Mononuclear cell (primary cell): ENCODE data around the gene KIF15. TPM values are rescaled to one million over a fixed set of nuclear protein-coding genes. Genes with fewer than 3 reads are reported as not detected.
A peak's percentile ranks its signal among the peaks of the same experiment; 100 is the strongest.

Source experiments
- H3K27me3 ChIP-seq: 2 replicates; pipeline ENCODE4 v1.6.0; 2011; ENCODE audit warnings: low read length, control low read depth; ENCODE audit not compliant: insufficient read depth
- H3K4me1 ChIP-seq: 2 replicates; pipeline ENCODE4 v1.5.1; 2011; ENCODE audit warnings: mild to moderate bottlenecking, low read length, control low read depth; ENCODE audit not compliant: insufficient read depth
- H3K4me3 ChIP-seq: 2 replicates; pipeline ENCODE4 v1.5.1; 2011; ENCODE audit warnings: mild to moderate bottlenecking, low read length, moderate library complexity
- H3K9me3 ChIP-seq: 2 replicates; pipeline ENCODE4 v1.5.1; 2011; ENCODE audit warnings: low read depth, mild to moderate bottlenecking, control low read depth, low read length
- total RNA-seq: library from RNA; depleted of rRNA; stranded (reverse); fragments of >200 nt; gene quantifications from one replicate; pipeline ENCODE4 v1.2.3, GENCODE V29; 2012

Gene KIF15, protein sequence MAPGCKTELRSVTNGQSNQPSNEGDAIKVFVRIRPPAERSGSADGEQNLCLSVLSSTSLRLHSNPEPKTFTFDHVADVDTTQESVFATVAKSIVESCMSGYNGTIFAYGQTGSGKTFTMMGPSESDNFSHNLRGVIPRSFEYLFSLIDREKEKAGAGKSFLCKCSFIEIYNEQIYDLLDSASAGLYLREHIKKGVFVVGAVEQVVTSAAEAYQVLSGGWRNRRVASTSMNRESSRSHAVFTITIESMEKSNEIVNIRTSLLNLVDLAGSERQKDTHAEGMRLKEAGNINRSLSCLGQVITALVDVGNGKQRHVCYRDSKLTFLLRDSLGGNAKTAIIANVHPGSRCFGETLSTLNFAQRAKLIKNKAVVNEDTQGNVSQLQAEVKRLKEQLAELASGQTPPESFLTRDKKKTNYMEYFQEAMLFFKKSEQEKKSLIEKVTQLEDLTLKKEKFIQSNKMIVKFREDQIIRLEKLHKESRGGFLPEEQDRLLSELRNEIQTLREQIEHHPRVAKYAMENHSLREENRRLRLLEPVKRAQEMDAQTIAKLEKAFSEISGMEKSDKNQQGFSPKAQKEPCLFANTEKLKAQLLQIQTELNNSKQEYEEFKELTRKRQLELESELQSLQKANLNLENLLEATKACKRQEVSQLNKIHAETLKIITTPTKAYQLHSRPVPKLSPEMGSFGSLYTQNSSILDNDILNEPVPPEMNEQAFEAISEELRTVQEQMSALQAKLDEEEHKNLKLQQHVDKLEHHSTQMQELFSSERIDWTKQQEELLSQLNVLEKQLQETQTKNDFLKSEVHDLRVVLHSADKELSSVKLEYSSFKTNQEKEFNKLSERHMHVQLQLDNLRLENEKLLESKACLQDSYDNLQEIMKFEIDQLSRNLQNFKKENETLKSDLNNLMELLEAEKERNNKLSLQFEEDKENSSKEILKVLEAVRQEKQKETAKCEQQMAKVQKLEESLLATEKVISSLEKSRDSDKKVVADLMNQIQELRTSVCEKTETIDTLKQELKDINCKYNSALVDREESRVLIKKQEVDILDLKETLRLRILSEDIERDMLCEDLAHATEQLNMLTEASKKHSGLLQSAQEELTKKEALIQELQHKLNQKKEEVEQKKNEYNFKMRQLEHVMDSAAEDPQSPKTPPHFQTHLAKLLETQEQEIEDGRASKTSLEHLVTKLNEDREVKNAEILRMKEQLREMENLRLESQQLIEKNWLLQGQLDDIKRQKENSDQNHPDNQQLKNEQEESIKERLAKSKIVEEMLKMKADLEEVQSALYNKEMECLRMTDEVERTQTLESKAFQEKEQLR (N-terminal part only)
- total RNA-seq: 1.5 TPM

GRCh38 chr3:44761424-44762169, at the start of gene KIF15, which contains the start of gene KIAA1143:
KIF15 (plus strand) TSS chr3:44761794; CDS start chr3:44761866, 72 bp downstream.
KIAA1143 (minus strand) TSS chr3:44761619; CDS start chr3:44761602, 17 bp downstream.
- H3K4me3 ChIP-seq: peak within 1 kb of the TSS; percentile 87
- H3K27me3 ChIP-seq: no peaks in the 10 kb centered on the region
- peaks cover 6% of the 10 kb centered on the region for H3K9me3 ChIP-seq
- peaks cover 20% of the 10 kb centered on the region for H3K4me1 ChIP-seq

DNA sequence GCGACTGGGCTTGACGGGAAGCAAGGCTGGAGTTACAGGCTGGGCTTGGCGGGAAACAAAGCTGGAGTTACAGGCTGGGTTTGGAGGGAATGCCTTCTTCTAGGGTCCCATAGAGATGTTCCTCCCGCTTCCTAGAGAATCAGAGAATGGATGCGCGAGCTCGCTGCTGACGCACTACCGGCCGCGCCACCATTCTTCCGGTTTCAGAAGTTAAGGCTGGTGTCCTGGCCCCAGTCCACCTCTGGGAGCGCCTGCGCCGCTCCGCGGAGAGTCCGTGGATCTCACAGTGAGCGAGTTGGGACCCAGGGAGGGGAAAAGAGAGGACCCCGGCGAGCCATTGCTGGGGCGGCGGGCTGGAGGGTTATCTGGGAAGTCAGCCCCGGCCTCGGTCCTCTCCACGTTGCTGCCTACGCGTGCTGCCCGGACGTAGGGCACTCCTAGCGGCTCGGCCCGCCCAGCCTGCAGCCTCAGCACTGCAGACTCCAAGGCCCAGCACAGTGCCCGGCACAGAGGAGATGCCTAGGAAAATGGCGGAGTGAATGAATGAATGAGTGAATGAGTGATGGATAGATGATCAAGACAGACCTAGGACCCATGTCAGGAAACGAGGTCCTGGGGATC, 49.0 kb upstream of the KIF15 start, which contains the start of gene ZNF502:
ZNF502 (plus strand) TSS at position 206 of the 621 bp plus-strand sequence. CDS start 7,602 bp downstream, outside the sequence.
- peaks cover 32% of the 10 kb centered on the region for H3K9me3 ChIP-seq
- peaks cover 5% of the 10 kb centered on the region for H3K4me1 ChIP-seq
- H3K27me3 ChIP-seq: no peaks in the 10 kb centered on the region
- peak within 1 kb of the TSS; percentile 54 for H3K4me3 ChIP-seq

- Histone ChIP-seq H3K27me3 (no peaks in the 10 kb centered on the region), H3K9me3 (peaks cover 89% of the 10 kb centered on the region), H3K4me3 (no peak overlapping the region), H3K4me1 (no peaks in the 10 kb centered on the region)
Measured at GRCh38 chr3:44721231-44722102, 40.1 kb upstream of the KIF15 start.

DNA sequence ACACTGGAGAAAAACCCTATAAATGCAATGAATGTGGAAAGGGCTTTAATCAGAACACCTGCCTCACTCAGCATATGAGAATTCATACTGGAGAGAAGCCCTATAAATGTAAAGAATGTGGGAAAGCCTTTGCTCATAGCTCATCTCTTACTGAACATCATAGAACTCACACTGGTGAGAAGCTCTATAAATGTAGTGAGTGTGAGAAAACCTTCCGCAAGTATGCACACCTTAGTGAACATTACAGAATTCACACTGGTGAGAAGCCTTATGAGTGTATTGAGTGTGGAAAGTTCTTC, 39.5 kb upstream of the KIF15 start:
- H3K9me3 ChIP-seq: peaks cover 83% of the 10 kb centered on the region
- no peaks in the 10 kb centered on the region for H3K4me1 ChIP-seq
- H3K27me3 ChIP-seq: no peaks in the 10 kb centered on the region
- no peak overlapping the region for H3K4me3 ChIP-seq

DNA sequence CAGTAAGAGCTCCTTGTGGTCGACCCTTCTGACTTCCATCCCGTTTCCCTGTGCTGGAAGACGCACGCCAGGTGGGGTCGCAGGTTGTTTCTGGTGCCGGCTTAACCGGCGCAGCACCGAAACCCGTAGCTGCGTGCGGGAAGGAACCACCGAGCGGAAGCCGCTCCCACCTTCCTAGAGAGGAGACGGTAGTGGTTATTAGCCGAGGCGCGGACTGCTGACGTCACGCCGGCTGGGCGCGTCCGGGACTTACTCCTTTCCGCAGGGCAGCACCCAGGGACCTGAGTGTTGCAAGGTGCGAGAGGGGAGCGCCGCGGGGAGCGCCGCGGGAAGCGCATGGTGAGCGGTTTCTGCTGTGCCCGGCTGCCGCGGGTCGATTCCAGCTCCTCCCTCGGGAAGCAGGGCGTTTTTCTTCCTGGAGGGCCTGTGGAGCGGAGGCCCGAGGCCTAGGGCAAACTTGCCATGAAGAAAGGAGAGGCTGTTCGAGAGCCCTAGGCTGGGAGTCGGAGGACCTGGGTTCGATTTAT, 32.1 kb upstream of the KIF15 start, which contains the start of gene ZNF501:
ZNF501 (plus strand) TSS at position 252 of the 527 bp plus-strand sequence. CDS start 4,787 bp downstream, outside the sequence.
- Histone ChIP-seq H3K9me3 (peaks cover 53% of the 10 kb centered on the region), H3K4me3 (peak within 1 kb of the TSS; percentile 53), H3K4me1 (no peaks in the 10 kb centered on the region), H3K27me3 (no peaks in the 10 kb centered on the region)

DNA sequence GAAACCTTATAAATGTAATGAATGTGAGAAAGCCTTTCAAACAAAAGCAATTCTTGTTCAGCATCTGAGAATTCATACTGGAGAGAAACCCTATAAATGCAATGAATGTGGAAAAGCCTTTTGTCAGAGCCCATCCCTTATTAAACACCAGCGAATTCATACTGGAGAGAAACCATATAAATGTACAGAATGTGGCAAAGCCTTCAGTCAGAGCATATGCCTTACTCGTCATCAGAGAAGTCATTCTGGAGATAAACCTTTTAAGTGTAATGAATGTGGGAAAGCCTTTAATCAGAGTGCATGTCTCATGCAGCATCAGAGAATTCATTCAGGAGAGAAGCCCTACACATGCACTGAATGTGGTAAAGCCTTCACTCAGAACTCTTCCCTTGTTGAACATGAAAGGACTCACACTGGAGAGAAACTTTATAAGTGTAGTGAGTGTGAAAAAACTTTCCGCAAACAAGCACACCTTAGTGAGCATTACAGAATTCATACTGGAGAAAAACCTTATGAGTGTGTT, 26.9 kb upstream of the KIF15 start:
- H3K4me3 ChIP-seq: no peak overlapping the region

GRCh38 chr3:44761101-44761423, 532 bp upstream of the KIF15 start:
- peaks cover 6% of the 10 kb centered on the region for H3K9me3 ChIP-seq
- peaks cover 20% of the 10 kb centered on the region for H3K4me1 ChIP-seq
- no peaks in the 10 kb centered on the region for H3K27me3 ChIP-seq
- peak overlapping the region; percentile 87 for H3K4me3 ChIP-seq

More for the DNA sequence above, 26.9 kb upstream of the KIF15 start:
- peaks cover 84% of the 10 kb centered on the region for H3K9me3 ChIP-seq
- no peaks in the 10 kb centered on the region for H3K27me3 ChIP-seq
- no peaks in the 10 kb centered on the region for H3K4me1 ChIP-seq

DNA sequence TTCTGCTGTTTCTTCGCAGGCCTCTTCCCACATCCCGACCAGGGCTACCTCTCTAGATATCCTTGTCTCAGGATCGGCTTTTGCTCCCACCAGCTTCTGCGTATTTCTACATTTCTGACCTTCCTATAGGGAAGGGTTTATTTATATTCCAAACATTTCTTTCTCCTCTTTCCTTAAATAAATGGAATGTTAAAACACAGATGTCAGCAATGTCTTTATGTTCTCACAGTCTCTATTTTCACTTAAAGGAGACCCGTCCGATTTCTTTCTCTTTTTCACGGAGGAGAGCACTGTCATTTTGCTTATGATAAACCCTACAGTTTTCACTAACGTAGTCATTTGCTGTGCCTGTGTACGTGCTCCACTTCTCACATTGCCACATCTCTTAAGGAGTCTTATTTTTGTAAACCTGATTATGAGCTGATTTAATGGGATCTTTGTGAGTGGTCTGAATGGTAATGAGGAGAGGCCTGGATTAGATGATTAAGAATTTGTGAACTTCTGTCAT, 630 bp downstream of the KIF15 start:
- Histone ChIP-seq H3K4me3 (peak overlapping the region; percentile 87), H3K27me3 (no peaks in the 10 kb centered on the region), H3K4me1 (peaks cover 20% of the 10 kb centered on the region), H3K9me3 (no peaks in the 10 kb centered on the region)

DNA sequence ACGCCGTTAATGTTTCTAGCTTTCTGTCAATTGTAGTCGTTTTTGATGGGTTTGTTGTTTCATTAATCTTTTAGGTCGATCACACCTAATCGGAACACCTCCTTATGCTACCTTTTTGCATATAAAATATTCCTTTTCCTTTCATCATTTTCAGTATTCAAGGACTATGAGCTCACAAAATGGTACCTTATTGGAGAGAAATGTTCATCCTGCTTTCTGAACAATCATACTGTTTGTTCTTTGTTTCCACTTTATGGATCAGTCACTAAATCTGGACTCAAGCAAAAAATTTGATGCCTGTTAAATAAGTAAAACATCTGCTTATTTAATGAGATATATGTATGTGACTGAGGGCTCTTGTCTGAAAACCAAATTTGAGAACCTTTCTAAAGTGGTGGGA, 1.1 kb downstream of the KIF15 start:
- Histone ChIP-seq H3K4me1 (peaks cover 20% of the 10 kb centered on the region), H3K27me3 (no peaks in the 10 kb centered on the region), H3K9me3 (no peaks in the 10 kb centered on the region), H3K4me3 (no peak overlapping the region)

GRCh38 chr3:44764248-44764647, 2.7 kb downstream of the KIF15 start:
- peaks cover 20% of the 10 kb centered on the region for H3K4me1 ChIP-seq
- no peak overlapping the region for H3K4me3 ChIP-seq
- no peaks in the 10 kb centered on the region for H3K27me3 ChIP-seq
- H3K9me3 ChIP-seq: no peaks in the 10 kb centered on the region

GRCh38 chr3:44771424-44772098, 10.0 kb downstream of the KIF15 start:
- H3K27me3 ChIP-seq: no peaks in the 10 kb centered on the region
- H3K4me3 ChIP-seq: no peak overlapping the region
- no peaks in the 10 kb centered on the region for H3K4me1 ChIP-seq
- H3K9me3 ChIP-seq: peaks cover 14% of the 10 kb centered on the region

DNA sequence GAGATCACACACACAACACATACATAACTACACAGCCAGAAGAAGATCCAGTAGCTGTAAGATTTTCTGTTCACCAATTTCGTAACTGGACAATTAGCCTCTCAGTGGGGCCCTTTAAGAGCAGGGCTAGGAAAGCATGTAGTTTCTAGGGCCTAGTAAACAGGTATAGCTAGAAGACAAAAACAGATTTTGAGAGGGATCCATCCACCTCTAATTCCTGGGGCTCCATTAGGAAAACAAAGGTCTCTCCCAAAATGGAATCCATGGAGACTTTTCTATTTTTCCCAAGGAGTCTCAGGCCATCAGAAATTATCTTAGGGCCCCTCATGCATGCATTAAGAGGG, 10.5 kb downstream of the KIF15 start:
- peaks cover 14% of the 10 kb centered on the region for H3K9me3 ChIP-seq
- no peaks in the 10 kb centered on the region for H3K4me1 ChIP-seq
- no peaks in the 10 kb centered on the region for H3K27me3 ChIP-seq
- H3K4me3 ChIP-seq: no peak overlapping the region
